HUDEP-2 (cell line): ENCODE measurements around the gene CCDC172.

Source experiments
- DNase-seq, 76 experiments: peaks; one replicate each; lab custom pipeline; 2025; ENCODE audit not compliant: unreplicated experiment in 76 of 76; lab: John Stamatoyannopoulos, UW

Gene CCDC172

DNA sequence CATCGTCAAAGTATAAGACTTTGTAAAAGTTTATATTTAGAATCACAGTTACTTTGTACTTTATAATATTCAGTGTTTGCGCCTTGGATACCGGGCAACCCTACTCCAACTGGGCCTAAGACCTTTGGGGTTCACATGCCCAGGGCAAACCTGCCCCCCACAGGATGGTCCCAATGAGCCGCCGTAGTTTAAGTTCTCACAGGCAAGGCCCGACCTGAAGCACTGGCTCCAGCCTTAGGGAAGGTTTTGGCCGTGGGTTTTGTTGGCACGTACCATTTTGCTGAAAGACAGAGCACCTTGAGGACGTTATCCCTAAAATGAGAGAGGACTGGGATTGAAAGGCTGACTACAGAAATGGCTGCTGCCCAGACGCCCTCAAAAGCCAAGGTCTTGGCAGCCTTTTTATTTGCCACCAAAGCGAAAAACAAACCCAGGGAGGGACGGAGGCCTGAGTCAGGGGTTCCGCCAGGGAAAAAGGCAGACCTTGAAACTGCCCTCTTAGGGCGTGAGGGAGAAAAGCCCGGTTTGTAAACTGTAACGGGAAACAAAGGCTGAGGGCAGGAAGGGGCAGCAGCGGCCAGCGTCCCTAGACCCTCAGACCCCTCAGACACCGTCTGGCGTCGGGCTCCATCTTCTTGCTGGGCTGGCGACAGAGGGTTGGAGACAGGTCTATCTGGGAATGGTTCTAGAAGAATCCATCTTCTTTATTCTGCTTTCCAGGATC is at the start of gene CCDC172:
TSS of gene CCDC172 (plus strand) at position 222 of the 724 bp plus-strand sequence. CDS start 564 bp downstream, outside the sequence.
- no peak for DNase-seq

DNA sequence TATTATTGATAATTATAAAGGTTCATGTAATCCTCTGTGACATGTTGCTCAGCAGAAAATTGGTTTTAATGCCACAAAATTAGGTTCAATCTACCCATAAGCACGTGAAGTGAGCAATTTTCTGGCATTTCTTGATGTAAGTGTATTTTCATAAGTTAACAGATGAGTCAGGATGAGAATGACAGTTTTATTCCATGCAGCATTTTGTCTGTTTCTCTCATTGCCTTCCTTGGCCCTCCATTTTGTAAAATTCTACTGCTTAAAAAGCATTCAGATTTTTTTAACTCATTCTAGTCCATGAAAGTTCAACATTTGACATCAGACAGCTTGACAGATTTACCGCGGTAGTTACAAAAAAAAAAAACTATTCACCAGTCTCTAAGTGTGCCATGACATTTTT is 47.3 kb upstream of the CCDC172 start:
- no peak for DNase-seq

DNA sequence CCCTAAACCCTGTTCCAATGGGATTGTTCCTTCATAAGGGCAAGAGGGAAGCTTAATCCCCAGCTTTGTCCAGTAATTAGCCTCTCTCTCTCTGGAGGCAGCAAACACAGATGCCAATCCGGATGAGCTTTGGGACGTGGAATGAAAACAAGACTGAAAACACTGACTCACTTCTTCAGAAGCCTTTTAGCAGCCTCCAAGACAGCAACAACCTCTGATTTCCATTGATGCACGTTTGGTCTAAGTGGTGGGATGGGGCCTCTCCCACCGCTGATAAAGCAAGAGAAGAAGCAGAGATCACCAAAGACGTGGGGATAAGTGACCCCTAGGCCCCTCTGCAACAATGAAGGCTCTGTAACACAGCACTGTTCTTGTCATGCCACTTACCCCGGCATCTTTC is 45.4 kb upstream of the CCDC172 start:
- DNase-seq = no peak

DNA sequence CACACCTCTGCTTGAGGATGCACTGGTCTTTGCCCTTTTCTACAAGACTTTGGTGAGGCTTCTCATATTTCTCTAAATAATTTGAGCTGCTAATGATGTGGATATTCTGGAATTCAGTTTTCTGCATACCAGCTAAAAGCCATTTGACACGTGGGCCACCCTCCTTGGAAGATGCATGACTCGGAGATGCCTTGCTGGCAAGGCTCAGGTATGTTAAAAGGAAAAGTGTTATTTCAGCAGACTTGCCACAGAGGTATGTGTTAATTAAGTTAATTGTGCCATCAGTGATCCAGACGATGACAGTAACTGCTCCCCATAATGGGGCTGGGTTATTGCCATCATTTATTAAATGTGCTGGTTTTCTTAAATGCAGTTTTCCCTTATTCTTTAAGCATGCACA is 42.5 kb upstream of the CCDC172 start:
- no peak for DNase-seq

- DNase-seq = no peak
These were observed 37.5 kb upstream of the CCDC172 start for GRCh38 chr10:116286626-116287200.

DNA sequence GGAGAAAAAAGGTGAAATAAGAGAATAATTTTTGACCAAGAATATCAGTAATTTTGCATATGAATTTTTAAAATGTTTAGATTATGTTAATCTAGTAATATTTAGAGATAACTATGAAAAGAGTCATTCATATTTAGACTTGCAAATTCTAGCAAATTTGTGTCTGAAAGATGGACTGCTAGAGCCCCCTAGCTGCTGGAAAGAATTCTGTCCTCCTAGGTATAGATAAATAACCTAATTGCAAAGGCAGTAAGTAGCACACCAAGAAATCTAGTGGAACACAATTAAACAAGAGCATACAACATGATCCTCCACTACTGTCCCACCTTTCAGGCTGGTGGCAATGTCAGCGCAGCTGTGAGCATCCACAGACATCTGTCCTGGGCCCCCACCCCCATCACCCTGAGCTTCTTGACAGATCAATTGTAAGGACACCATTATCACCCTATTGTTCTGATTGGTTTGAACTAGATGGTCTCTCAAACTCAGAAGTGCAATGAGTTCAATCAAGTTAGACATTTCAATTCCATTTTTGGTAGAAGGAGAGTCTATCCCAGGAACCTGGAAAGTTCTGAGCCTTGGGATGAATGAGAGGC is 36.2 kb upstream of the CCDC172 start:
- peak in 23 of 76 experiments; percentile 1 to 45 (median 13) for DNase-seq

GRCh38 chr10:116289652-116290051 is 34.6 kb upstream of the CCDC172 start:
- no peak for DNase-seq

GRCh38 chr10:116292493-116292892 is 31.8 kb upstream of the CCDC172 start:
- DNase-seq = no peak

- DNase-seq = no peak
These were observed 27.9 kb upstream of the CCDC172 start for GRCh38 chr10:116296291-116296721.

DNA sequence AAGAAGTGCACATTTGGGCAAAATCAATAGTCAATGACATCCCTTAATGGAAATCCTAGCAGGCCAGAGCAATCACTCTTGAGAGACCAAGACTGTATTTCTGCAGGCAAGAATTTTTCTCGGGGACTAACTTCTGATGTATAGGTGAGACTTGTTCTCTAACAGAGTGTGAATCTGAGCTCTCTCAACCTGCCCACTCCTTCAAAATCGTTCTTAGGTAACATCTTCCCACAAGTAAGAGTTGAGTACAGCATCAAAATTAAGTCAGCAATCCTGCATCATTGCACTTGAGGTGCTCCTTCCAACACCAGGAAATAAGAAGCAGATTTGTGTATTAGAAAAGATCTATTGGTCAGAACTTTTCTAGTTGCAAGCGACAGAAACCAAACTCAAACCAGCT is 25.7 kb upstream of the CCDC172 start:
- no peak for DNase-seq

DNA sequence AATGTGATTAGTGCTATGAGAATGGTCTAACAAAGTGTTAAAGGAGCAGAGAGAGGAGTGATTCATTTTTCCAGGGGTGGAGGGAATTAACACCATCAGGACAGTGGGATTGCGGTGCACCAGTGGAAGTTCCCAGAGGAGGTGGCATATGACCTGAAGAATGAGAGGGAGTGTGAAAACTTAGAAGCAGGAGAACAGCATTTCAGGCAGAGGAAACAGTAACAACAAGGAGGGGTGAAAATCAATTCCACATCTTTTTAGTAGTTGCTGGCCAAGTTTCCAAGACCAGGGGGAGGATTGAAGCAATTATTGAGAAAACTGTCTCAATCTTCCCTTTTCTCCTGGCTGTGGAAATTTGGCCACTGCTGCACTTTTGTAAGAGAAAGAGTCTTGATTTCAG is 23.7 kb upstream of the CCDC172 start:
- DNase-seq = no peak

- DNase-seq = no peak
These were observed 19.3 kb upstream of the CCDC172 start for GRCh38 chr10:116304923-116305322.

DNA sequence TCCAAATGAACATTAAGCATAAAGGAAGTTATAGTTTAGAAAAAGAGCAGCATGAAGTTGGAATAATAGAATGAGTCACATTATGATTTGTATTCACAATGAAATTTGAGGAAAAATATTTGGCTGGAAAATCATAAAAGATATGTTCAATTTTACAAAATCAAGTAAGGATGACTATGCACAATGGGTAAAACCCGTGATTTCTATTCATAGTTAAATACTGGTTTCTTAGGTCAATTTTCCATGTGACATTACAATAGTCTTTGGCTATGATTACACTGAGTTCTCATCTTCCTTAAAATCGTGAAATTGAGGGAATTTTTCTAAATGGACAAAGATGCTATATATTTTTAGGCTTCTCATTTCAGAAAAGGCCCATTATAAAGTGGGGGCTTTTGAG is 17.4 kb upstream of the CCDC172 start:
- DNase-seq = no peak

GRCh38 chr10:116307455-116307854 is 16.8 kb upstream of the CCDC172 start:
- no peak for DNase-seq

GRCh38 chr10:116311016-116311415 is 13.2 kb upstream of the CCDC172 start:
- no peak for DNase-seq

DNA sequence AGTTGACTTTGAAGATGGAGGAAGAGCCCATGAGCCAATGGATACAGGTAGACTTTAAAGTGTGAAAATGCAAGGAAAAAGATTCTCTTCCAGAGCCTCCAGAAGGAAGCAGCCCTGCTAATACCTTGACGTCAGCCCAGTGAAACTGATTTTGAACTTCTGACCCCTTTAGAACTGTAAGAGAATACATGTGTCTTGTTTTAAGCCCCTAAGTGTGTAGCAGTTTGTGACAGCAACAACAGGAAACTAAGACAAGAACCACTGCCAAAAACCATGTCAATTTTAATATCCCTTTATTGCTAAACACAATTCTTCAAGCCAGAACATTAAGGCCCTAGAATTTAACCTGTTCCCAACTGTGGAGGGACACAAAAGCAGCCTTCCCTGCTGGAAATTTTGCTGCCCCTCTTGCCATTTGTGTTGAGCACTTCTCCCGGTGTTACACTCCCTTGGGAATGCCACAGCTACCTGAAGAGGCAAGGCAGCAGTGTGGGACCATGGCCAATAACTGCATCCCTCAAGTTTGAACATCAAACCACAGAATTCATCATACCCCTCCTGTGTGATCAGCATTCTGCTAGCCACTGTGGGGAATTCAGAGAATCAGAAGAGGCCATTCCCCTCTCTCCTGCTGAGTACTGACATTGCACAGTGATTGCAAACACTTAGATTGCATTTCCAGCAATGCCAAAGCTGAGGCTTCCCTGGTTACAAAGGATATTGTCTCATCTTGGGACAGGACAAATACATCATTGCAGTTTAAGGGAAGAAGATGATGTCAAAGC is 12.3 kb upstream of the CCDC172 start:
- no peak for DNase-seq

- DNase-seq = no peak
These were observed 11.7 kb upstream of the CCDC172 start for GRCh38 chr10:116312548-116312947.

DNA sequence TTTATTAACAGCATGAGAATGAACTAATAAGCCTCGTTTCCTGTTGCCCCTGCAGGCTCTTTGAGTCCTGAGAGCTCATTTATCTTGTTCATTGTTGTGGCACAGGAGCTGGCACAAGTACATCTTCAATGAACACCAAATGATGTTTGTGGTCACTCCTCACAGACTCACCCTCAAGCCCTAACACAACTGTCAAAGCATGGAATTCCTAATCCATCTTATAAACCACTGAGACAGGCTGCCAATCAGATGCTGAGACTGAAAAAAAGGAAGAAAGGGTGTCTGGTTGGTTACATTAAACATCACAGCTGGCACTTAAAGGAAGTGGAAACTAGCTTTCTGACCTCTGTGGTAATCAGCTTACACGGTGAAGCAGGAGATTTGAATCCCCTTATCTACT is 7.7 kb upstream of the CCDC172 start:
- DNase-seq = no peak

GRCh38 chr10:116324951-116325635 is 845 bp downstream of the CCDC172 start:
- peak in 1 of 76 experiments; percentile 1 for DNase-seq

DNA sequence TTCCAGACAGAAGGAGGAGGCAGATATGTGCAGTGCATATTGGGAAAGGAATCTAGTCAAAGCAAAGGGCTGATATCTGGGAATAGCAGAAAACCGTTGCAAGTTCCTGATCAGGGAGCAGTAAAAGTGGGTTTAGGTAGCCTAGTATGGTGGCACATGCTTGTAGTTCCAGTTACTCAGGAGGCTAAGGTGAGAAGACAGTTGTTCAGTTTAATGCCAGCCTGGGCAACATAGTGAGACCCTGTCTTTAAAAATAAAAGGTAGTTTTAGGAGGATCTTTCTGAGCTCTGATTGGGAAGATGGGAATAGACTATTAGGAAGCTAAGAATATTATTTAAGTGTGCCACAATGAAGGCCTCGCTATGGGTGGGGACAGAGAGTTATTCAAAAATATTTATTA is 1.7 kb downstream of the CCDC172 start:
- no peak for DNase-seq

DNA sequence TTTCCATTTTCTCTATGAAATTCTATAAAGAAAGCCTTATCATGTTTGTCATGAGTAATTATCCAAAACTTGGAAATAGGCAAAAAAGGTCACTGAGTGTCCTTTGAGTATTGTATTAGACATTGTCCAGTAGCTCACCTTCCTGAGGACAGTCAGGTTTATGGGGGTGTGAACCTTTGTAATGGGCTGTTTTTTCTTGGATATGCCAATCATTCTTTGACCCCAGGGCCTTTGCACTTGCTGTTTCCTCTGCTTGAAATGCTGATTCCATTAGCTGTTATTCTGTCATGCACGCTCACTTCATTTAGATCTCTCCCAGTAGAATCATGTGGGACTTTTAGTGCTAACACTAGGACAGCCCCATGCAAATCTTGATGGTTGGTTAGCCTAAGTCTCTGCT is 4.9 kb downstream of the CCDC172 start:
- DNase-seq = no peak
